CD4-positive, alpha-beta T cell (primary cell): ENCODE data around the gene NTM. TPM values are rescaled to one million over a fixed set of nuclear protein-coding genes. Genes with fewer than 3 reads are reported as not detected.

ENCODE experiments used
- ATAC-seq: fragments of 200-7000 bp; cut with Tn5 transposase; one replicate; pipeline ENCODE4 v1.10.0; 2022; ENCODE audit warnings: mild to moderate bottlenecking; ENCODE audit not compliant: poor library complexity
- CTCF ChIA-PET: fragments of 350-600 bp; sonication (Branson Sonifier 250); formaldehyde crosslinking; loops from one replicate; lab custom pipeline; 2021; ENCODE audit warnings: antibody characterized with exemption, inconsistent platforms; lab: Charles Lee
- POLR2A ChIA-PET: fragments of 350-600 bp; sonication (Branson Sonifier 250); formaldehyde crosslinking; loops from one replicate; lab custom pipeline; 2021; ENCODE audit warnings: antibody characterized with exemption, inconsistent platforms; lab: Charles Lee
- DNase-seq, 14 experiments: peaks; one replicate each; pipeline ENCODE4 v3.0.0-alpha.2; 2013 to 2020; ENCODE audit warnings: mixed read lengths in 2 of 14
- H3K27ac ChIP-seq, 2 donors: one replicate each; pipeline versions ENCODE4 v1.5.1 to v1.7.0; 2013; ENCODE audit warnings: low read length in 2 of 2, low read depth in 1 of 2, mild to moderate bottlenecking in 1 of 2
- H3K27me3 ChIP-seq, 2 experiments: 1 replicate in 1 of 2; 2 replicates in 1 of 2; pipeline versions ENCODE4 v1.6.1 to v1.7.0; 2013; ENCODE audit warnings: low read length in 2 of 2, control low read depth in 1 of 2, mild to moderate bottlenecking in 1 of 2, moderate library complexity in 1 of 2; ENCODE audit not compliant: insufficient read depth in 2 of 2, control insufficient read depth in 1 of 2
- H3K36me3 ChIP-seq: one replicate; pipeline ENCODE4 v1.6.1; 2013; ENCODE audit warnings: low read length, control low read depth; ENCODE audit not compliant: insufficient read depth
- H3K4me1 ChIP-seq: one replicate; pipeline ENCODE4 v1.6.1; 2013; ENCODE audit warnings: low read length, control low read depth; ENCODE audit not compliant: insufficient read depth
- H3K4me3 ChIP-seq: one replicate; pipeline ENCODE4 v1.5.1; 2013; ENCODE audit warnings: mild to moderate bottlenecking, low read length, moderate library complexity
- H3K9me3 ChIP-seq, 2 experiments: 1 replicate in 1 of 2; 2 replicates in 1 of 2; pipeline versions ENCODE4 v1.6.1 to v1.7.0; 2013; ENCODE audit warnings: low read length in 2 of 2, mild to moderate bottlenecking in 2 of 2, control low read depth in 1 of 2, moderate library complexity in 1 of 2; ENCODE audit not compliant: control insufficient read depth in 1 of 2, insufficient read depth in 1 of 2
- H3K27ac Mint-ChIP-seq: one replicate; pipeline ENCODE4 v1.8.0; 2020; ENCODE audit warnings: mixed read lengths
- H3K27me3 Mint-ChIP-seq: one replicate; pipeline ENCODE4 v1.8.0; 2021; ENCODE audit warnings: mixed read lengths
- H3K36me3 Mint-ChIP-seq: one replicate; pipeline ENCODE4 v1.8.0; 2021; ENCODE audit warnings: low read depth, mixed read lengths
- H3K4me1 Mint-ChIP-seq: one replicate; pipeline ENCODE4 v1.8.0; 2021; ENCODE audit warnings: low read depth, mixed read lengths
- H3K4me3 Mint-ChIP-seq: one replicate; pipeline ENCODE4 v1.8.0; 2020; ENCODE audit warnings: mild to moderate bottlenecking, mixed read lengths
- H3K9me3 Mint-ChIP-seq: one replicate; pipeline ENCODE4 v1.8.0; 2020; ENCODE audit warnings: mixed read lengths
- CTCF ChIP-seq: fragments of 200-600 bp; IDR thresholded peaks from one replicate; pipeline ENCODE4 v1.8.0; 2022; ENCODE audit warnings: antibody characterized with exemption, mild to moderate bottlenecking
- intact Hi-C, 2 experiments: fragments of 100-400 bp; cut with DNase I in 1 of 2; cut with micrococcal nuclease in 1 of 2; formaldehyde crosslinking; loops; one replicate each; pipeline versions ENCODE4 v1.15.1 to v1.9.0; 2023 to 2025; cut with DNase I, micrococcal nuclease
- total RNA-seq, 174 experiments: library from RNA in 2 of 174; stranded (reverse) in 2 of 174; gene quantifications; one replicate each; pipeline ENCODE4 v1.2.3 and lab custom pipeline; 2021 to 2026

The NTM gene
- total RNA-seq, 2 experiments from 2014 or later: not detected

GRCh38 chr11:131840545-131840944, 470.1 kb downstream of the NTM start:
- intact Hi-C loops: no loop called here
- Mint-ChIP-seq H3K27me3 (peaks cover 5% of the 10 kb centered on the region), H3K27ac (no peak overlapping the region), H3K4me3 (no peak overlapping the region), H3K9me3 (peaks cover 5% of the 10 kb centered on the region), H3K36me3 (no peaks in the 10 kb centered on the region), H3K4me1 (no peaks in the 10 kb centered on the region)
- ChIA-PET POLR2A (no interaction called here), CTCF (no interaction called here)
- H3K9me3 ChIP-seq: peaks cover 0 to 5% of the 10 kb centered on the region in 2 experiments
- DNase-seq: no peak
- no peaks in the 10 kb centered on the region for H3K4me1 ChIP-seq
- H3K27ac ChIP-seq: no peak overlapping the region
- H3K27me3 ChIP-seq: no peaks in the 10 kb centered on the region
- TF ChIP-seq CTCF: no peak
- ATAC-seq: no peak
- no peaks in the 10 kb centered on the region for H3K36me3 ChIP-seq
- H3K4me3 ChIP-seq: no peak overlapping the region

GRCh38 chr11:131841028-131841427, 470.6 kb downstream of the NTM start:
- ChIA-PET POLR2A (no interaction called here), CTCF (no interaction called here)
- no peaks in the 10 kb centered on the region for H3K4me1 ChIP-seq
- Mint-ChIP-seq H3K9me3 (peaks cover 3% of the 10 kb centered on the region), H3K4me1 (no peaks in the 10 kb centered on the region), H3K27ac (no peak overlapping the region), H3K4me3 (no peak overlapping the region), H3K36me3 (no peaks in the 10 kb centered on the region), H3K27me3 (peaks cover 5% of the 10 kb centered on the region)
- no peaks in the 10 kb centered on the region for H3K36me3 ChIP-seq
- intact Hi-C loops: no loop called here
- ATAC-seq (no peak), DNase-seq (peak in 3 of 14 experiments; percentile 5 to 26 (median 11))
- TF ChIP-seq CTCF: no peak
- no peak overlapping the region for H3K27ac ChIP-seq
- H3K9me3 ChIP-seq: peaks cover 0 to 5% of the 10 kb centered on the region in 2 experiments
- H3K27me3 ChIP-seq: no peaks in the 10 kb centered on the region
- H3K4me3 ChIP-seq: no peak overlapping the region

- no peak overlapping the region for H3K4me3 Mint-ChIP-seq
- no peaks in the 10 kb centered on the region for H3K36me3 Mint-ChIP-seq
- H3K27ac Mint-ChIP-seq: no peak overlapping the region
- no peaks in the 10 kb centered on the region for H3K4me1 Mint-ChIP-seq
- peaks cover 3% of the 10 kb centered on the region for H3K9me3 Mint-ChIP-seq
- ChIA-PET CTCF (no interaction called here), POLR2A (interaction anchor here (0.7 kb wide), 1 partner anchor 13 kb away, joined by 3 read pairs; no protein-coding TSS in a partner anchor)
- H3K27me3 ChIP-seq: no peaks in the 10 kb centered on the region
- no peaks in the 10 kb centered on the region for H3K36me3 ChIP-seq
- peaks cover 0 to 5% of the 10 kb centered on the region in 2 experiments for H3K9me3 ChIP-seq
- no peak overlapping the region for H3K27ac ChIP-seq
- no peaks in the 10 kb centered on the region for H3K4me1 ChIP-seq
- DNase-seq (no peak), ATAC-seq (no peak)
- intact Hi-C loops: no loop called here
- H3K4me3 ChIP-seq: no peak overlapping the region
- peaks cover 5% of the 10 kb centered on the region for H3K27me3 Mint-ChIP-seq
- TF ChIP-seq CTCF: no peak
Observed at GRCh38 chr11:131841925-131842635, 471.7 kb downstream of the NTM start.
